ENCODE data around the gene KLHDC3. TPM values are rescaled to one million over a fixed set of nuclear protein-coding genes. Genes with fewer than 3 reads are reported as not detected.
"Not testable (repeated sequence)": the region's sequence is repeated elsewhere in the genome, so short reads cannot be mapped to it uniquely, and the experiment has no call there.

Gene KLHDC3
- total and polyA plus RNA-seq, 2 donors (not counting 1 experiment from before 2014, with no cell fraction given) = 54.0 to 54.5 TPM

DNA sequence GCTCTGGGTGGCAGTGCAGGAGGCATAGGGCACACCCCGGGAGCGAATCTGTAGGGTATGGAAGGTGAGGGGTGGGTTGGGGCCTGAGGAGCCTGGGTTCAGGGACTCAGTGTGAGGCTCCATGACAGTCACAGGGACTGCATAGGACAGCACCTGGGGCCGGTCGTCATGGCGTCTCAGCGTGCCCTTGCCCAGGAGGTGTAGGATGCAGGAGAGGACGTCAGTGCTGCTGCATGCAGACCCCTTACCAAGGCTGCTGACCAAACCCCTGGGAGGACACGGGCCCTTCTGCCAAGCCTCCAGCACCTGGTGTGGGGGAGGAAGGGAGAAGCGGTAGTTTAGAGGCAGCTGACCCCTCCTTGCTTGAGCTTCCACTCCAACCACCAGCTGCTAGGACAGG, 23.7 kb downstream of the KLHDC3 start:
- TF ChIP-seq, protein P1, sequence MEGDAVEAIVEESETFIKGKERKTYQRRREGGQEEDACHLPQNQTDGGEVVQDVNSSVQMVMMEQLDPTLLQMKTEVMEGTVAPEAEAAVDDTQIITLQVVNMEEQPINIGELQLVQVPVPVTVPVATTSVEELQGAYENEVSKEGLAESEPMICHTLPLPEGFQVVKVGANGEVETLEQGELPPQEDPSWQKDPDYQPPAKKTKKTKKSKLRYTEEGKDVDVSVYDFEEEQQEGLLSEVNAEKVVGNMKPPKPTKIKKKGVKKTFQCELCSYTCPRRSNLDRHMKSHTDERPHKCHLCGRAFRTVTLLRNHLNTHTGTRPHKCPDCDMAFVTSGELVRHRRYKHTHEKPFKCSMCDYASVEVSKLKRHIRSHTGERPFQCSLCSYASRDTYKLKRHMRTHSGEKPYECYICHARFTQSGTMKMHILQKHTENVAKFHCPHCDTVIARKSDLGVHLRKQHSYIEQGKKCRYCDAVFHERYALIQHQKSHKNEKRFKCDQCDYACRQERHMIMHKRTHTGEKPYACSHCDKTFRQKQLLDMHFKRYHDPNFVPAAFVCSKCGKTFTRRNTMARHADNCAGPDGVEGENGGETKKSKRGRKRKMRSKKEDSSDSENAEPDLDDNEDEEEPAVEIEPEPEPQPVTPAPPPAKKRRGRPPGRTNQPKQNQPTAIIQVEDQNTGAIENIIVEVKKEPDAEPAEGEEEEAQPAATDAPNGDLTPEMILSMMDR (conservative IDR thresholded peaks at IDR 0.05 in 1 of 2, IDR thresholded peaks at IDR 0.05 in 1 of 2; ENCODE audit: low read depth in 1 of 2, low read length in 2 of 2) = no peak
- no peak for TF ChIP-seq EZH2 (IDR thresholded peaks at IDR 0.05; ENCODE audit: low read length, missing control alignments)
- peaks cover 25% of the 10 kb centered on the region for H3K36me3 ChIP-seq (ENCODE audit: control insufficient read depth, insufficient read depth, low read length)
- H3K79me2 ChIP-seq (ENCODE audit: control insufficient read depth, insufficient read depth, low read length) = no peaks in the 10 kb centered on the region

DNA sequence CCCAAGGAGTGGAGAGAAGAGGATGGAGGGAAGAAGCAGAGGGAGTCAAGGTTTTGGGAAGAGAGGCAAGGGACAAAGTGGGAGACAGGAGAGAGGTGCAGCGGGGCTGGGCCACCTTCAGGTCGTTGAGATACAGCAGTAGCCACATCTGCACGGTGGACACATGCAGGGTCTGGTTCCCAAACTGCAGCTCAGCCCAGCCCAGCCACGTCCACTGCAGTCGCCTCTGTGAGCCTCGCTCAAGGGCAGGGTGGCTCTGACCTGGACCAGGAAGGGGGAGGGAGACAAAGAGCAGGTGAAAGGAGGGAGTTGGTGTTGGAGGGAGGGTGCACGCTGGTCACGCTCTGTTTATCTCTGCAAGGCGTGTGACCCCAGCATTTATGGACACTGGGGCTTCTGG, 24.7 kb downstream of the KLHDC3 start:
- Histone ChIP-seq H3K9me3 (ENCODE audit: control insufficient read depth, insufficient read depth, low read depth, low read length) (no peaks in the 10 kb centered on the region), H4K20me1 (ENCODE audit: control insufficient read depth, extremely low read depth, insufficient read depth, low read length) (no peaks in the 10 kb centered on the region), H3K27ac (ENCODE audit: insufficient read depth, low read length) (no peak overlapping the region), H3K4me2 (ENCODE audit: extremely low read depth, insufficient read depth, low read length) (no peak overlapping the region), H2AFZ (ENCODE audit: low read length) (no peak overlapping the region), H3K4me1 (ENCODE audit: control insufficient read depth, extremely low read depth, insufficient read depth, low read length) (no peaks in the 10 kb centered on the region), H3K27me3 (ENCODE audit: control insufficient read depth, insufficient read depth, low read length) (no peaks in the 10 kb centered on the region), H3K9ac (ENCODE audit: insufficient read depth, low read length) (no peak overlapping the region), H3K4me3 (replicated peaks in 1 of 4; ENCODE audit: control extremely low read depth in 1 of 4, insufficient read depth in 1 of 4, low read depth in 3 of 4, low read length in 4 of 4) (no peak overlapping the region), H3K79me2 (ENCODE audit: control insufficient read depth, insufficient read depth, low read length) (no peaks in the 10 kb centered on the region), H3K36me3 (ENCODE audit: control insufficient read depth, insufficient read depth, low read length) (peaks cover 29% of the 10 kb centered on the region)
- no peak for DNase-seq (ENCODE audit: low read depth in 2 of 2)
- no peak for TF ChIP-seq EZH2 (IDR thresholded peaks at IDR 0.05; ENCODE audit: low read length, missing control alignments)
- TF ChIP-seq, protein P1 (conservative IDR thresholded peaks at IDR 0.05 in 1 of 2, IDR thresholded peaks at IDR 0.05 in 1 of 2; ENCODE audit: low read depth in 1 of 2, low read length in 2 of 2) = no peak

More for the DNA sequence above, 23.7 kb downstream of the KLHDC3 start:
- Histone ChIP-seq H3K9me3 (ENCODE audit: control insufficient read depth, insufficient read depth, low read depth, low read length) (no peaks in the 10 kb centered on the region), H3K4me2 (ENCODE audit: extremely low read depth, insufficient read depth, low read length) (no peak overlapping the region), H2AFZ (ENCODE audit: low read length) (no peak overlapping the region), H3K4me3 (replicated peaks in 1 of 4; ENCODE audit: control extremely low read depth in 1 of 4, insufficient read depth in 1 of 4, low read depth in 3 of 4, low read length in 4 of 4) (no peak overlapping the region), H3K27ac (ENCODE audit: insufficient read depth, low read length) (no peak overlapping the region), H3K4me1 (ENCODE audit: control insufficient read depth, extremely low read depth, insufficient read depth, low read length) (no peaks in the 10 kb centered on the region), H3K9ac (ENCODE audit: insufficient read depth, low read length) (no peak overlapping the region), H4K20me1 (ENCODE audit: control insufficient read depth, extremely low read depth, insufficient read depth, low read length) (no peaks in the 10 kb centered on the region), H3K27me3 (ENCODE audit: control insufficient read depth, insufficient read depth, low read length) (no peaks in the 10 kb centered on the region)
- no peak for DNase-seq (ENCODE audit: low read depth in 2 of 2)

DNA sequence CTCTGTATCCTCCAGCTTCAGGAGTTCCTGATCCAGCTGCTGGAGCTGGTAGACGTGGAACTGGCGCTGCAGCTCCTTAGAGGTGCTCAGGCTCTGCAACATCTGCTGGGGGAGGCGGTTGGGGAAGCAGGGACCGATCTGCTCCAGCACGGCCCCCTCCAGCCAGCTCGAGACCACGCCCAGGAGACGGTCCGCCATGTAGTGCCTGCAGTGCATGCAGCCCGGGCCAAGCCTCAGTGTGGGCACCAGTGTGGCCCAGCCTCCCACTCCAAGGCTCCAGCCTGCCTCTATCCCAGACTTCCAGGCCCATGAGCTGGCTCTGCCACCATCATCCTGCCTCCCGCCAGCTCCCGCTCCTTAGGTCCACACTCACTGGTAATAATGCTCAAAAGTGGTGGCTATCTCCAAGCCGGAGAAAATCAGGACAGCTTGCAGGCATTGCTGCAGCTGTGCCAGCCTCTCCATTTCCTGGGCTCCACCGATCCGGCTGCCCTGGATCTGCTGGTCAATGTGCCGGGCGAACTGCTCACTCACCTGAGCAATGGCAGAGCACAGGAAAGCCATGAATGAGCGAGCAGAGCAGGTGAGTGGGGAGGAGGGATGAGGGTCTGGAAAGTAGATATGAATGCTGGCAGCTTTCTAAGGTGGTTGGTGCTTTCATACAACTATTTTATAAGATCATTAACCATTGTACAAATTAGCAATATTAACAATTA, 26.7 kb downstream of the KLHDC3 start:
- H3K9ac ChIP-seq (ENCODE audit: insufficient read depth, low read length) = no peak overlapping the region
- DNase-seq (ENCODE audit: low read depth in 2 of 2) = no peak
- H3K4me1 ChIP-seq (ENCODE audit: control insufficient read depth, extremely low read depth, insufficient read depth, low read length) = no peaks in the 10 kb centered on the region
- H3K27ac ChIP-seq (ENCODE audit: insufficient read depth, low read length) = no peak overlapping the region
- H3K4me2 ChIP-seq (ENCODE audit: extremely low read depth, insufficient read depth, low read length) = no peak overlapping the region
- H4K20me1 ChIP-seq (ENCODE audit: control insufficient read depth, extremely low read depth, insufficient read depth, low read length) = no peaks in the 10 kb centered on the region
- H3K9me3 ChIP-seq (ENCODE audit: control insufficient read depth, insufficient read depth, low read depth, low read length) = no peaks in the 10 kb centered on the region
- TF ChIP-seq EZH2 (IDR thresholded peaks at IDR 0.05; ENCODE audit: low read length, missing control alignments) = no peak
- TF ChIP-seq, protein P1 (conservative IDR thresholded peaks at IDR 0.05 in 1 of 2, IDR thresholded peaks at IDR 0.05 in 1 of 2; ENCODE audit: low read depth in 1 of 2, low read length in 2 of 2) = no peak
- H3K79me2 ChIP-seq (ENCODE audit: control insufficient read depth, insufficient read depth, low read length) = no peaks in the 10 kb centered on the region
- no peak overlapping the region for H2AFZ ChIP-seq (ENCODE audit: low read length)
- no peaks in the 10 kb centered on the region for H3K27me3 ChIP-seq (ENCODE audit: control insufficient read depth, insufficient read depth, low read length)
- H3K36me3 ChIP-seq (ENCODE audit: control insufficient read depth, insufficient read depth, low read length) = peaks cover 31% of the 10 kb centered on the region
- no peak overlapping the region for H3K4me3 ChIP-seq (replicated peaks in 1 of 4; ENCODE audit: control extremely low read depth in 1 of 4, insufficient read depth in 1 of 4, low read depth in 3 of 4, low read length in 4 of 4)

DNA sequence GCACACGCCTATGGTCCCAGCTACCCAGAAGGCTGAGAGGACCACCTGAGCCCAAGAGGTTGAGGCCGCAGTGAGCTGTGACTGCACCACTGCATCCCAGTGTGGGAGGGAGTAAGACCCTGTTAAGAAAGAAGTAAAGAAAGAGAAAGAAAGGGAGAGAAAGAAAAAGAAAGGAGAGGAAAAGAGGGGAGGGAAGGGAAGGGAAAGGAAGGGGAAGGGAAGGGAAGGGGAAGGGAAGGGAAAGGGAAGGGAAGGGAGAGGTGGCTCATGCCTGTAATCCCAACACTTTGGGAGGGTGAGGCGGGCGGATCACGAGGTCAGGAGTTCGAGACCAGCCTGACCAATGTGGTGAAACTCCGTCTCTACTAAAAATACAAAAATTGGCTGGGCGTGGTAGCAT, 27.4 kb downstream of the KLHDC3 start:
- not testable (repeated sequence) for H4K20me1 ChIP-seq (ENCODE audit: control insufficient read depth, extremely low read depth, insufficient read depth, low read length); H3K27me3 ChIP-seq (ENCODE audit: control insufficient read depth, insufficient read depth, low read length); H2AFZ ChIP-seq (ENCODE audit: low read length); DNase-seq (ENCODE audit: low read depth in 2 of 2); H3K27ac ChIP-seq (ENCODE audit: insufficient read depth, low read length); H3K4me1 ChIP-seq (ENCODE audit: control insufficient read depth, extremely low read depth, insufficient read depth, low read length); H3K79me2 ChIP-seq (ENCODE audit: control insufficient read depth, insufficient read depth, low read length); H3K9me3 ChIP-seq (ENCODE audit: control insufficient read depth, insufficient read depth, low read depth, low read length); H3K4me2 ChIP-seq (ENCODE audit: extremely low read depth, insufficient read depth, low read length); H3K4me3 ChIP-seq (replicated peaks in 1 of 4; ENCODE audit: control extremely low read depth in 1 of 4, insufficient read depth in 1 of 4, low read depth in 3 of 4, low read length in 4 of 4); H3K9ac ChIP-seq (ENCODE audit: insufficient read depth, low read length)
- peaks cover 30% of the 10 kb centered on the region for H3K36me3 ChIP-seq (ENCODE audit: control insufficient read depth, insufficient read depth, low read length)
